Keratinocyte (primary cell): ENCODE data around the gene KLF3. TPM values are rescaled to one million over a fixed set of nuclear protein-coding genes. Genes with fewer than 3 reads are reported as not detected.

Experiments used
- DNase-seq: peaks from one replicate; pipeline ENCODE4 v3.0.0-alpha.2; 2011; ENCODE audit warnings: low read depth, missing footprints, low spot score
- FAIRE-seq: peaks from 2 replicates; lab custom pipeline; 2011; peaks lifted over from hg19 to GRCh38; lab: Jason Lieb, UNC
- H2AFZ ChIP-seq: 2 replicates; pipeline ENCODE4 v1.6.0; 2012; ENCODE audit warnings: low read length, control low read depth, inconsistent platforms; ENCODE audit not compliant: control insufficient read depth
- H3K27ac ChIP-seq: 2 replicates; pipeline ENCODE4 v1.5.1; 2011; ENCODE audit warnings: low read length; ENCODE audit not compliant: control insufficient read depth, insufficient read depth
- H3K27me3 ChIP-seq: 3 replicates; pipeline ENCODE4 v1.6.0; 2011; ENCODE audit warnings: low read length; ENCODE audit not compliant: control insufficient read depth, insufficient read depth; ENCODE audit errors: extremely low read depth
- H3K36me3 ChIP-seq, 2 experiments: 2 replicates in 1 of 2; 3 replicates in 1 of 2; pipeline ENCODE4 v1.5.1; 2011; ENCODE audit warnings: low read length in 2 of 2, mild to moderate bottlenecking in 1 of 2; ENCODE audit not compliant: control insufficient read depth in 2 of 2, insufficient read depth in 2 of 2; ENCODE audit errors: extremely low read depth in 1 of 2
- H3K4me1 ChIP-seq: 3 replicates; pipeline ENCODE4 v1.5.1; 2011; ENCODE audit warnings: low read length; ENCODE audit not compliant: control insufficient read depth, insufficient read depth; ENCODE audit errors: extremely low read depth
- H3K4me2 ChIP-seq: 3 replicates; pipeline ENCODE4 v1.6.0; 2011; ENCODE audit warnings: low read depth, low read length; ENCODE audit not compliant: control insufficient read depth, insufficient read depth; ENCODE audit errors: extremely low read depth
- H3K4me3 ChIP-seq, 3 experiments: fragments of 200-600 bp in 1 of 3; sonication (generic) in 1 of 3; 2 replicates in 2 of 3; 3 replicates in 1 of 3; pipeline ENCODE4 v1.5.1; 2011 to 2016; ENCODE audit warnings: low read length in 3 of 3, mild to moderate bottlenecking in 3 of 3, control low read depth in 2 of 3, inconsistent platforms in 1 of 3, low read depth in 1 of 3, mixed read lengths in 1 of 3, mixed run types in 1 of 3, moderate library complexity in 1 of 3; ENCODE audit not compliant: control insufficient read depth in 2 of 3, insufficient read depth in 2 of 3; ENCODE audit errors: extremely low read depth in 1 of 3
- H3K79me2 ChIP-seq: 2 replicates; pipeline ENCODE4 v1.6.0; 2012; ENCODE audit warnings: low read length; ENCODE audit not compliant: control insufficient read depth, insufficient read depth
- H3K9ac ChIP-seq: 3 replicates; pipeline ENCODE4 v1.6.0; 2011; ENCODE audit warnings: low read length; ENCODE audit not compliant: control insufficient read depth, insufficient read depth; ENCODE audit errors: extremely low read depth
- H3K9me1 ChIP-seq: 3 replicates; pipeline ENCODE4 v1.6.0; 2011; ENCODE audit warnings: low read length; ENCODE audit not compliant: control insufficient read depth, insufficient read depth; ENCODE audit errors: extremely low read depth
- H3K9me3 ChIP-seq: 2 replicates; pipeline ENCODE4 v1.5.1; 2012; ENCODE audit warnings: low read depth, low read length; ENCODE audit not compliant: control insufficient read depth
- H4K20me1 ChIP-seq: 3 replicates; pipeline ENCODE4 v1.6.0; 2011; ENCODE audit warnings: low read length; ENCODE audit not compliant: control insufficient read depth, insufficient read depth; ENCODE audit errors: extremely low read depth
- CTCF ChIP-seq, 3 experiments: IDR thresholded peaks in 1 of 3; conservative IDR thresholded peaks in 1 of 3; optimal IDR thresholded peaks in 1 of 3; 2 replicates in 2 of 3; 3 replicates in 1 of 3; pipeline versions ENCODE3 to v1.5.1; 2011; ENCODE audit warnings: low read length in 3 of 3, mild to moderate bottlenecking in 3 of 3, moderate library complexity in 2 of 3, control low read depth in 1 of 3, inconsistent platforms in 1 of 3; ENCODE audit not compliant: insufficient read depth in 2 of 3; ENCODE audit errors: extremely low read depth in 1 of 3
- EZH2 ChIP-seq: IDR thresholded peaks from one replicate; pipeline ENCODE4 v1.6.1; 2012; ENCODE audit warnings: inconsistent platforms, mild to moderate bottlenecking, low read length, moderate library complexity
- dilution Hi-C: fragments of 300-500 bp; cut with MboI; formaldehyde crosslinking; loops from one replicate; pipeline ENCODE4 v1.7.0; 2020; ENCODE audit warnings: low sequenced_read_pairs; ENCODE audit not compliant: extremely low pct_ligation_motif_present
- polyA plus RNA-seq, 5 experiments: library from polyadenylated mRNA; depleted of rRNA in 3 of 5; stranded (reverse) in 3 of 5; stranded (forward) in 1 of 5; unstranded in 1 of 5; fragments of >200 nt; gene quantifications; 1 replicate in 1 of 5; 2 replicates in 3 of 5; 3 replicates in 1 of 5; pipeline versions ENCODE4 v1.2.1 to v1.2.3, GENCODE V29; 2011 to 2012; ENCODE audit warnings: missing spikeins in 2 of 5, low read depth in 1 of 5, low replicate concordance in 1 of 5

Gene KLF3
- polyA plus RNA-seq, 1 donor (not counting 4 experiments of a cell fraction or from before 2014, with no cell fraction given) = 39.9 TPM

GRCh38 chr4:38674258-38675144 is 10.5 kb downstream of the KLF3 start:
- DNase-seq = no peak
- dilution Hi-C loops = no loop called here
- Histone ChIP-seq H3K27ac (peak overlapping the region; percentile 75), H3K4me3 (peak overlapping the region in 2 of 3 experiments; percentile 13 to 56), H3K79me2 (peaks cover 95% of the 10 kb centered on the region), H3K9me1 (peaks cover 14% of the 10 kb centered on the region), H3K27me3 (no peaks in the 10 kb centered on the region), H3K36me3 (peaks cover 1 to 40% of the 10 kb centered on the region in 2 experiments), H3K4me2 (peak overlapping the region; percentile 92), H2AFZ (no peak overlapping the region), H3K9me3 (no peaks in the 10 kb centered on the region), H3K4me1 (peaks cover 74% of the 10 kb centered on the region), H4K20me1 (peaks cover 34% of the 10 kb centered on the region), H3K9ac (peak overlapping the region; percentile 71)
- no peak for TF ChIP-seq EZH2
- TF ChIP-seq CTCF (optimal IDR thresholded peaks at IDR 0.05 in 1 of 3, IDR thresholded peaks at IDR 0.05 in 1 of 3, conservative IDR thresholded peaks at IDR 0.05 in 1 of 3; ENCODE audit: extremely low read depth in 1 of 3, insufficient read depth in 2 of 3, low read length in 3 of 3) = no peak
- no peak for FAIRE-seq

DNA sequence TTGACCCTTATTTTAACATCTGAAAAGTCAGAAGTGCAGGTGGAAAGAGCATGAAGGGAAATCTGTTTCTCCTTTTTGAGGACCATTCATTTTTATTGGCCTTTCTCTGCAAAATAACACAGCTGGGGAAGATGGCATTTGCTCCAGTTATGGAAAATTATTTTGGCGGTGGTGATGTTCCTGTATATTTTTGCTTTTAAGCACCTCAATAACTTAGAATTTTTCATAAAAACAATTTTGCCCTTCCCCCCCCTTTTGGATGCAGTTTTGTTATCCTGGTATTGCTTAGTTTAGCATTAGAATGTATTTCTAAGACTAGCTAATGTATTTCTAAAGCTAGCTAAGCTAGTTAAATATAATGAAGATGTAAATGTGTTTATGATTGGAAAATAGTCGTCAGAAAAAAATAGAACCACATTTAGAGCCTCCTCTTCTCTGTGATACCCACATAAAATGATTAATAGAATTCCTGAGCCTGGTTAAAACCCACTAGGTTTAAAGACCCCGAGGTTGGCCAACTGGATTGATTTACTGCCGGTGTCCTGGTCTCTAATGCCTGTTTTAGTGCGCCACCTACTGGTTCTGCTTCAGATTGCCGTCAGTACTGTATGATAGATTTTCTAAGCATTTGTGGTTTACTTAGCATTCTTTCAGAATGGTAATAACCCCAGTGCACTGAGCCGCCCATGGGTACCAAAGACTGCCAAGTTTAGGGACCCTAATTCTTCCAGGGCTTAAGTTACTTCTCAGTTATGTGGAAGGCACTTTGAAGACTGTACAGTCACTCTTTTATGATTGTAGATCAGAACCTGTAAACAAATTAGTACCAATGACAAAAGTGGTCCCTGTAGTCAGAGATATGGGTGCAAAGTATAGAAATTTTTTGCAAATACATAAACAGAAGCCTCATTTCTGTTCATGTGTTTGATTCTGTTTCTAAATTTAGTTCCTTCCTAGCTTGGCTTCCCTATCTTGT is 11.4 kb downstream of the KLF3 start:
- TF ChIP-seq EZH2 (no peak), CTCF (optimal IDR thresholded peaks at IDR 0.05 in 1 of 3, IDR thresholded peaks at IDR 0.05 in 1 of 3, conservative IDR thresholded peaks at IDR 0.05 in 1 of 3; ENCODE audit: extremely low read depth in 1 of 3, insufficient read depth in 2 of 3, low read length in 3 of 3) (peak; percentile 67 to 91 (median 80))
- no peaks in the 10 kb centered on the region for H3K27me3 ChIP-seq
- peak overlapping the region; percentile 92 for H3K4me2 ChIP-seq
- FAIRE-seq (peak; percentile 69), DNase-seq (no peak)
- H3K36me3 ChIP-seq = peaks cover 2 to 39% of the 10 kb centered on the region in 2 experiments
- no peaks in the 10 kb centered on the region for H3K9me3 ChIP-seq
- H3K4me3 ChIP-seq = peak overlapping the region in 2 of 3 experiments; percentile 5 to 56
- H3K9ac ChIP-seq = peak overlapping the region; percentile 71
- H2AFZ ChIP-seq = no peak overlapping the region
- H4K20me1 ChIP-seq = peaks cover 38% of the 10 kb centered on the region
- peaks cover 66% of the 10 kb centered on the region for H3K4me1 ChIP-seq
- dilution Hi-C loops = no loop called here
- peaks cover 12% of the 10 kb centered on the region for H3K9me1 ChIP-seq
- H3K27ac ChIP-seq = peak overlapping the region; percentile 75
- H3K79me2 ChIP-seq = peaks cover 96% of the 10 kb centered on the region
